SH-SY5Y (cell line): ENCODE results near the gene DNAJC15.

Experiments
- GATA2 ChIP-seq: IDR thresholded peaks from 2 replicates; pipeline ENCODE4 v1.6.1; 2011; ENCODE audit warnings: mild to moderate bottlenecking, low read depth, low read length
- GATA3 ChIP-seq: IDR thresholded peaks from 2 replicates; pipeline ENCODE4 v1.6.1; 2011; ENCODE audit warnings: low read depth, mild to moderate bottlenecking, low read length, moderate library complexity

- TF ChIP-seq GATA2 (no peak), GATA3 (no peak)
Measured at GRCh38 chr13:43141685-43142084, 118.3 kb downstream of the DNAJC15 start.
